Stimulated activated CD8-positive, alpha-beta memory T cell treated with anti-CD3 and anti-CD28 coated beads, Interleukin-7, amount 100 ng/mL, for 24 hours (primary cell): ENCODE measurements around the gene DSG4.

Source experiments
- DNase-seq: peaks from one replicate; pipeline ENCODE4 v3.0.0-alpha.2; 2020; ENCODE audit warnings: low read depth

The DSG4 gene

GRCh38 chr18:31450409-31450808 is 73.8 kb downstream of the DSG4 start:
- no peak for DNase-seq

GRCh38 chr18:31451625-31452024 is 75.0 kb downstream of the DSG4 start:
- DNase-seq: no peak

GRCh38 chr18:31454066-31454708 is 77.6 kb downstream of the DSG4 start:
- DNase-seq: no peak
